Measurements from ENCODE around the gene HMGCS2. TPM values are rescaled to one million over a fixed set of nuclear protein-coding genes. Genes with fewer than 3 reads are reported as not detected.

The HMGCS2 gene
- total RNA-seq, 1 experiment from 2014 or later, result not detected

DNA sequence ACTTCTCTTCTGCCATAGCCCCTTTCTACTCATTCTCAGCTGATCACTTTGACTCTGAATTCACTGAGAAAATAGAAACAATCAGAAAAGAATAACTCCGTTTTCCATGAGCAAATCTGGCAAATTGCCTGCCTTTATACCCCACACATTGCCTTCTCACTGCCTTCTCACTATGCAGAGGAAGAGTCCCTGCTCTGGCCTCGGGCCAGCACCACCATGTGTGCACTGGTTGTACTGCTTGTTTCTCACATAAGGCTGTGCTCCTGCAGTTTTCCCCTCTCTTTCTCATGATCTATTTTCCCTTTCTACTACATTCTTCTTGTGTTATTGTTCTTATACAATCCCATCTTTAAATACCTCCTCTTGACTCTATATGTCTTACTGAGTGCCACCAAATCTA, 2.3 kb upstream of the HMGCS2 start:
- in situ Hi-C loops (cut with HindIII; ENCODE audit: low sequenced_read_pairs), result no loop called here
- DNase-seq (ENCODE audit: low spot score), result peak; percentile 1

GRCh38 chr1:119767486-119767885, 1.2 kb downstream of the HMGCS2 start:
- no peak for DNase-seq (ENCODE audit: low spot score)
- in situ Hi-C loops (cut with HindIII; ENCODE audit: low sequenced_read_pairs), result no loop called here

DNA sequence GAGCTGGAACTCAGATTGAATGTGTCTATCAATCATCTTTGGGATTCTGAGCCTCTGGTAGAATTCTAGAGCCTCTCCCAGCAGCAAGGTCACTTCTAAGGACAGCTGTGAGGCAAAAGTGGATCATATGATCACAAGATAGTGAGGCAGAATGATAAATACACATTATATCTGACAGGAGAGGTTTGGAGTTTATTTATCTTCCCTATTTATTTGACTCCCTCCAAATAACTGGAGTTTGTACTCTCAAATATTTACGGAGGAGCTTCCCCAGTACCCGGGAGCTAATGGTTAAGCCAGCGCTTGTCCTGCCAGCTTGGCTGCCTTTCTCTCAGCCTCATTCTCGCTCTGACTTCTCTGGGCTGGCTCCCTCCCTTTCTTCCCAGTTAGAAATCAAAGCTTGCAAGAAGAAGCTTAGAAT, 2.3 kb downstream of the HMGCS2 start:
- DNase-seq (ENCODE audit: low spot score), result peak; percentile 17
- in situ Hi-C loops (cut with HindIII; ENCODE audit: low sequenced_read_pairs), result no loop called here

GRCh38 chr1:119764220-119764619, 4.5 kb downstream of the HMGCS2 start:
- in situ Hi-C loops (cut with HindIII; ENCODE audit: low sequenced_read_pairs), result no loop called here
- DNase-seq (ENCODE audit: low spot score), result no peak

DNA sequence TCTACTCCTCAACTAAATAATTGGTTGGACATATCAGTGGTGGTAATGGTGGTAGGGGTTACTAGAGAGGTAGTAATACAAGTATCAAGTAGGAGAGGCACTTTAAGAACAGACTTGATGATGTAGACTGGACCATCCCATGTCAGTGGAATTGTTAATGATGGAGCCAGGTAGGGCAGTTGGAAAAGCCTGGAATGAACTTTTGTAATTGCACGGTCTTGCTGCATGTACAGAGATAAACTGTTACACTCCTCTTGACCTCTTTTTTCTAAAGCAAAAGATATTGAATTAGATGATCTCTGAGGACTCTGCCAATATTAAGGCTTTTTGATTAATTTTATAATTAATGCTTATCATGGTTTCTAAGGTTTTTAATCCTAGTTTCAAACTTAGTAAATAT, 5.8 kb downstream of the HMGCS2 start:
- in situ Hi-C loops (cut with HindIII; ENCODE audit: low sequenced_read_pairs), result no loop called here
- no peak for DNase-seq (ENCODE audit: low spot score)

DNA sequence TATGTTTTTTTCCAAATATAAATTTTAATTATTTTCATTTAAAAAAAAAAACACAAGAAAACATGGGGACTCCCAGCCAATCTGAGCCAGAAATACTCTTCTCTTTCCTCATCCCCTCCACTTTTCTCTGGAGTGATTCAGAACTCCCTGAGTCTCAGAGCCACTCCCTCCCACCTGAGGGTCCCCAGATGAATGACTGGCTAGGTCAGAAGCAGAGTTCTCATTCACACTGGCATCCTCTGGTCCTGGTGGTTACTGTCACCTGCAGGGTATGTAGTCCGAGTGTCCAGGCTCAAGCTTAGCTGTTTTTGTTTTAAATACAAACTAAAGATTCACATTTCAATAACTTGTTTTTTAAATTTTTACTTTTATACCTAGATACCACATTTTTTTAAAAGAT, 6.3 kb downstream of the HMGCS2 start:
- in situ Hi-C loops (cut with HindIII; ENCODE audit: low sequenced_read_pairs), result no loop called here
- no peak for DNase-seq (ENCODE audit: low spot score)

GRCh38 chr1:119758584-119758983, 10.1 kb downstream of the HMGCS2 start:
- in situ Hi-C loops (cut with HindIII; ENCODE audit: low sequenced_read_pairs), result no loop called here

GRCh38 chr1:119752592-119752991, 16.1 kb downstream of the HMGCS2 start:
- in situ Hi-C loops (cut with HindIII; ENCODE audit: low sequenced_read_pairs), result no loop called here
- no peak for DNase-seq (ENCODE audit: low spot score)

More at GRCh38 chr1:119758584-119758983, 10.1 kb downstream of the HMGCS2 start:
- no peak for DNase-seq (ENCODE audit: low spot score)

- in situ Hi-C loops (cut with HindIII; ENCODE audit: low sequenced_read_pairs), result no loop called here
- no peak for DNase-seq (ENCODE audit: low spot score)
These were observed 20.7 kb downstream of the HMGCS2 start for GRCh38 chr1:119748040-119748439.

DNA sequence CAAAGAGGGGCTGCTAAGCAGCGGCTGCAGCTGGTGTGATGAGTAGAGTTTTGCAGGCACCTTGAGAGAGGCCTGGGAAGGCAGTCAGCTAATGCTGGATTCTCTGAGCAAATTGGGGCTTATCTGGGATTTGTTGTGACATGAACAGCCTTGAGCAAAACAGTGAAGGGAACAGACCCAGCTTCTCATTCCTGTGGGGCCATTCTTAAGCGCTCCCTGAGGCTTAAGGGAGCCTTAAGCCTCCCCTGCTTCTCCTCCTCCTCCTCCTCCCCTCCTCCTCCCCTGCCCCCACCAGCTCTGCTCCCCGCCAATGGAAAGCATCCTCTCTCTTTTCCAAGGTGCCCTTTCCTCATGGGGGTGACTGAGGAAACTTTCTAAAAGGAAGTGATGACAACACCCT, 21.3 kb downstream of the HMGCS2 start:
- DNase-seq (ENCODE audit: low spot score), result no peak
- in situ Hi-C loops (cut with HindIII; ENCODE audit: low sequenced_read_pairs), result no loop called here

DNA sequence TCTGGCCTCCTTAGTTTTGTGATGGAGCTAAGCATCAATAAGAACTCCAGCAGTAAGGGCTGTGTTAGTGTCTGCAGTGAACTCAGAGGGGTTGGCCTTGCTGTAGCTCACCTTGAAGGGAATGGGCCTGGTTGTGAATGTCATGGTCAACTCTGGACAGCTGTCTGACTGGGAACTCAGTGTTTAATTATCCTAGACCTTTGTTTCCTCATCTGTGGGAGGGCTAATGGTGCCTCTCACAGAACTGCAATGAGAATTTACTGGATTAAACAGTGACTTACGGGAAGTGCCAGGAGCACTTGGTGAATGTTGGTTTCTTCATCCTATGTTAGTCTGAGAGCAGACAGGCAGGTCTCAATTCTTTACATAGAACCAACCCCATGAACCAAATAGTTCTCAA, 23.7 kb downstream of the HMGCS2 start:
- no peak for DNase-seq (ENCODE audit: low spot score)
- in situ Hi-C loops (cut with HindIII; ENCODE audit: low sequenced_read_pairs), result no loop called here

DNA sequence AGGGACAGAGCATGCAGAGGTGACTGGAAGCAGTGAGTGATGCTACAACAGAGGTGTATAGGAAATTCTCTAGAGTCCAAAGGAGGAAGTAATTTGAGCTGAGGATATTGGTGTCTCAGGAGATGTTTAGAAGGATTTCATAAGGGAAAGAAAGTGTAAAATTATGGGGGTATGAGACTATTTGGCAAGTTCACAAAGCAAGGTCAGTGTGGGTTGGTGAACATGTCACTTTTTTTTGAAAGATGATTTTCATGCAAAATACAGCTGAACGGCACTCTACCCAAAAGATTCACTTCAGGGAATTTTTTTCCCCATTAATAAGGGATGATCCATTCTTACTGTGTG, 24.1 kb downstream of the HMGCS2 start:
- in situ Hi-C loops (cut with HindIII; ENCODE audit: low sequenced_read_pairs), result no loop called here
- DNase-seq (ENCODE audit: low spot score), result no peak

- DNase-seq (ENCODE audit: low spot score), result peak; percentile 61
- in situ Hi-C loops (cut with HindIII; ENCODE audit: low sequenced_read_pairs), result no loop called here
These were observed 24.7 kb downstream of the HMGCS2 start for GRCh38 chr1:119743776-119744597.

- in situ Hi-C loops (cut with HindIII; ENCODE audit: low sequenced_read_pairs), result no loop called here
- no peak for DNase-seq (ENCODE audit: low spot score)
These were observed 25.4 kb downstream of the HMGCS2 start for GRCh38 chr1:119743308-119743707.

- in situ Hi-C loops (cut with HindIII; ENCODE audit: low sequenced_read_pairs), result no loop called here
- no peak for DNase-seq (ENCODE audit: low spot score)
These were observed 26.0 kb downstream of the HMGCS2 start for GRCh38 chr1:119742677-119743076.

DNA sequence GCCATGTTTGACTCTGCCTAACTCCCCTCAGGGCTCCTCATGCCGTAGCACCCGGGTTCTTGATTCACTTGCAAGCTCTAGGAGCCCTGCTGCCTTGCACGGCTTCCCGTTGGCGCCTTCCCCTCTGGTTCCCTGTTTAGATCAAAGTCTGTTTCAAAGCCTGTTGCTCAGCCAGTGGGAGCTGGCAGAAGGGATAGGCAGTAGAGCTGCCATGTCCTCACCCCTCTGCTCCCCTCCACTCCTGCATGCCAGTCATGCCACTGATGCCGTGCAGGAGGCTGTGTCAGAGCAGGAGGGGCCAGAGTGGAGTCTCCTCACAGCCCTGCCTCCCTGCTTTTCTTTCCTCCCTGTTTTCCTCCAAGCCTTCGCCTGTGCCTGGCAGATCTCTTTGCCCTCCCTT, 26.5 kb downstream of the HMGCS2 start:
- in situ Hi-C loops (cut with HindIII; ENCODE audit: low sequenced_read_pairs), result no loop called here
- DNase-seq (ENCODE audit: low spot score), result peak; percentile 25

GRCh38 chr1:119740896-119741780, 27.6 kb downstream of the HMGCS2 start:
- DNase-seq (ENCODE audit: low spot score), result no peak
- in situ Hi-C loops (cut with HindIII; ENCODE audit: low sequenced_read_pairs), result no loop called here

- in situ Hi-C loops (cut with HindIII; ENCODE audit: low sequenced_read_pairs), result no loop called here
These were observed 28.4 kb downstream of the HMGCS2 start for GRCh38 chr1:119740261-119740660.

DNA sequence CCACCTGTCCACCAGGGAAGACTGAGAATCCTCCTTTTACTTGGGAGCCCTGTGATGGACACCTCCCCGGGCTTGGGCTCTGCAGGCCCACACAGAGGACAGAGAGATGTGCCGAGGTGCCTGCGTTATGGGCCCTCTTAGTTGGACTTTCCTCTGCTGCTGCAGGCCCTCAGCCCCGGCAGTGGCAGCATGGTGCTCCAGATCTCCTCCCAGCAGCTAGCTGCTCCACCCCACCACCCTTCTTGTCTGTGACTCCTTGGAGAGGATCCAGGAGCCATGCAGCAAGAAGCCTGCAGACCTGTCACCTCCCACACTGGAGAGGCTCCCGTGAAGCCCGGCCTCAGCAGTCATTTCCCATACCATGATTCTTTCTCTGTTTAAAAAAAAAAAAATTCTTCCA, 29.6 kb downstream of the HMGCS2 start:
- in situ Hi-C loops (cut with HindIII; ENCODE audit: low sequenced_read_pairs), result no loop called here
- DNase-seq (ENCODE audit: low spot score), result no peak

More at GRCh38 chr1:119740261-119740660, 28.4 kb downstream of the HMGCS2 start:
- DNase-seq (ENCODE audit: low spot score), result no peak

GRCh38 chr1:119738100-119738720, 30.5 kb downstream of the HMGCS2 start:
- DNase-seq (ENCODE audit: low spot score), result no peak
- in situ Hi-C loops (cut with HindIII; ENCODE audit: low sequenced_read_pairs), result no loop called here
